ENCODE measurements around the gene ANKRD6. TPM values are rescaled to one million over a fixed set of nuclear protein-coding genes. Genes with fewer than 3 reads are reported as not detected.

Gene ANKRD6
- total RNA-seq, 1 experiment from 2014 or later = 20.5 TPM

DNA sequence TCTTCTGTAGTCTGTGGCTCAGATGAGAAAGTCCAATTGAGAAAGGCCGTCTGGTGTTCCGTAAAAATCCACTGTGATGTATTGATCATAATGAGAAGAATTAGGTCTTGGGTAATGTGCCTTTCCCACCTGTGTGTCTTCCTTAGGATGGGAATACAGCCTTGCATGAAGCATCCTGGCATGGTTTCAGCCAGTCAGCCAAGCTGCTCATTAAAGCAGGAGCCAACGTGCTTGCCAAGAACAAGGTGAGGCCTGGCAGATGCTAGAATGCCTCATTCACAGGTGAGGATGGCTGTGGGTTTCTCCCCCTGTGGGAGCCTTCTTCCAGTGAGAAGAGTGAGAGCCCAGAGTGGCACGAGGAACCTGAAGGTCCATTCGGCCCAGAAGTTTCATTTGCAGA, 172.9 kb downstream of the ANKRD6 start:
- Mint-ChIP-seq H3K36me3 (ENCODE audit: insufficient read depth, unreplicated experiment) (no peaks in the 10 kb centered on the region), H3K9me3 (ENCODE audit: unreplicated experiment) (no peaks in the 10 kb centered on the region), H3K4me3 (ENCODE audit: unreplicated experiment) (no peak overlapping the region), H3K4me1 (ENCODE audit: low read depth, unreplicated experiment) (no peaks in the 10 kb centered on the region), H3K27me3 (ENCODE audit: insufficient read depth, unreplicated experiment) (no peaks in the 10 kb centered on the region), H3K27ac (ENCODE audit: unreplicated experiment) (no peak overlapping the region)
- BruUV-seq (replicated peaks) = no TSS peak
- CTCF ChIA-PET = no interaction called here
- no peaks in the 10 kb centered on the region for H3K4me1 ChIP-seq
- no peak for DNase-seq
- H3K36me3 ChIP-seq (ENCODE audit: control insufficient read depth, insufficient read depth, low read length) = no peaks in the 10 kb centered on the region
- POLR2A ChIA-PET = no interaction called here
- TF ChIP-seq, protein P1, sequence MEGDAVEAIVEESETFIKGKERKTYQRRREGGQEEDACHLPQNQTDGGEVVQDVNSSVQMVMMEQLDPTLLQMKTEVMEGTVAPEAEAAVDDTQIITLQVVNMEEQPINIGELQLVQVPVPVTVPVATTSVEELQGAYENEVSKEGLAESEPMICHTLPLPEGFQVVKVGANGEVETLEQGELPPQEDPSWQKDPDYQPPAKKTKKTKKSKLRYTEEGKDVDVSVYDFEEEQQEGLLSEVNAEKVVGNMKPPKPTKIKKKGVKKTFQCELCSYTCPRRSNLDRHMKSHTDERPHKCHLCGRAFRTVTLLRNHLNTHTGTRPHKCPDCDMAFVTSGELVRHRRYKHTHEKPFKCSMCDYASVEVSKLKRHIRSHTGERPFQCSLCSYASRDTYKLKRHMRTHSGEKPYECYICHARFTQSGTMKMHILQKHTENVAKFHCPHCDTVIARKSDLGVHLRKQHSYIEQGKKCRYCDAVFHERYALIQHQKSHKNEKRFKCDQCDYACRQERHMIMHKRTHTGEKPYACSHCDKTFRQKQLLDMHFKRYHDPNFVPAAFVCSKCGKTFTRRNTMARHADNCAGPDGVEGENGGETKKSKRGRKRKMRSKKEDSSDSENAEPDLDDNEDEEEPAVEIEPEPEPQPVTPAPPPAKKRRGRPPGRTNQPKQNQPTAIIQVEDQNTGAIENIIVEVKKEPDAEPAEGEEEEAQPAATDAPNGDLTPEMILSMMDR (IDR thresholded peaks at IDR 0.05; ENCODE audit: insufficient read depth in 1 of 2, low read depth in 1 of 2, low read length in 1 of 2, severe bottlenecking in 1 of 2, unreplicated experiment in 1 of 2) = no peak
- intact Hi-C loops (cut with micrococcal nuclease; ENCODE audit: unreplicated experiment) = no loop called here
- H3K27me3 ChIP-seq (replicated peaks; ENCODE audit: control insufficient read depth, insufficient read depth, low read length) = no peaks in the 10 kb centered on the region
- no peaks in the 10 kb centered on the region for H3K9me3 ChIP-seq
- H3K4me3 ChIP-seq (ENCODE audit: low read depth, low read length) = no peak overlapping the region

DNA sequence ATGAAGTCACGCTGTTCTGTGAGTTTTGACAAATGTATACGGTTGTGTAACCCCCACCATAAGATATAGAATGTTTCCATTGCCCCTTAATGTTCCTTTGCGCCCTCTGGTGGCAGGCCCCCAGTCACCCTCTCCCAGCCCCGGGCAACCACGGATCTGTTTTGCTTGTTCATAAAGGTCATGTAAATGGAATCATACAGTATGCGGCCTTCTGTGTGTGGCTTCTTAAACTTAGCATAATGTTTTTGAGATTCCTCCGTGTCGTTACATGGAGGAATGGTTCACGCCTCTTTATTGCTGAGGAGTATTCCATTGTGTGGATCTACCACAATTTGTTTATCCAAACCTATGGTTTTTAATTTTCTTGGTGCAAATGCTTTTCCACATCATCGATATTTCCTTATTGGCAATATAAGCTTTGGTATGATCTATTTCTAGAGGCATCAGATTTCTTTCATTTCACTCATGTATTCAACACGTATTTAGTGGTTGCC, 177.2 kb downstream of the ANKRD6 start:
- no peaks in the 10 kb centered on the region for H3K9me3 Mint-ChIP-seq (ENCODE audit: unreplicated experiment)
- POLR2A ChIA-PET = no interaction called here
- intact Hi-C loops (cut with micrococcal nuclease; ENCODE audit: unreplicated experiment) = loop anchor here (1.0 kb wide), 3 partner anchors 177 to 242 kb away; partner anchors contain the start of gene ANKRD6
- TF ChIP-seq, protein P1 (IDR thresholded peaks at IDR 0.05; ENCODE audit: insufficient read depth in 1 of 2, low read depth in 1 of 2, low read length in 1 of 2, severe bottlenecking in 1 of 2, unreplicated experiment in 1 of 2) = peak; percentile 84 to 92
- no peaks in the 10 kb centered on the region for H3K27me3 ChIP-seq (replicated peaks; ENCODE audit: control insufficient read depth, insufficient read depth, low read length)
- no peaks in the 10 kb centered on the region for H3K36me3 ChIP-seq (ENCODE audit: control insufficient read depth, insufficient read depth, low read length)
- H3K4me3 ChIP-seq (ENCODE audit: low read depth, low read length) = no peak overlapping the region
- DNase-seq = peak; percentile 60 to 77
- BruUV-seq (replicated peaks) = no TSS peak
- H3K4me3 Mint-ChIP-seq (ENCODE audit: unreplicated experiment) = no peak overlapping the region
- no peaks in the 10 kb centered on the region for H3K4me1 Mint-ChIP-seq (ENCODE audit: low read depth, unreplicated experiment)
- H3K27ac Mint-ChIP-seq (ENCODE audit: unreplicated experiment) = no peak overlapping the region
- CTCF ChIA-PET = interaction anchor here (1.0 to 1.2 kb wide), 2 partner anchors 178 to 238 kb away, joined by 4 to 6 read pairs; no protein-coding TSS in a partner anchor
- H3K36me3 Mint-ChIP-seq (ENCODE audit: insufficient read depth, unreplicated experiment) = peaks cover 5% of the 10 kb centered on the region
- H3K27me3 Mint-ChIP-seq (ENCODE audit: insufficient read depth, unreplicated experiment) = no peaks in the 10 kb centered on the region
- no peaks in the 10 kb centered on the region for H3K9me3 ChIP-seq
- H3K4me1 ChIP-seq = no peaks in the 10 kb centered on the region

DNA sequence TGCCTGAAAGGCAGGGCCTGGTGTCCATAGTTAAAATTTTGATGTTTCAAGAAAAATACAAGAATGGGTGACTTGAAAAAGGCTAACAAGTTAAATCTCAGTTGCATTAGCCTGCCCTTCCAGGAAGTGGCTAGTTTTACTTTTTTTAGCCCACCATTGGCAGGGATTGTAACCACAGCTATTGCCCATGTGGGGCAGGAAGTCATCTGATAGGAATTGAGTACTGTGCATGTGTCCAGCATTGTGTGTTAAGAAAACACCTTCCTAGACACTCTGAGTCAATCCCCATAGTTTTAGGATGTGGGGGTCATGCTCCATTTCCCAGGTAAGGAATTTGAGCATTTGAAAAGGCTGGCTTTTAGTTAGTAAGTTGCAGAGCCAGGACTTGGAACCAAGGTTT, 178.7 kb downstream of the ANKRD6 start:
- H3K4me3 ChIP-seq (ENCODE audit: low read depth, low read length) = no peak overlapping the region
- H3K4me1 ChIP-seq = no peaks in the 10 kb centered on the region
- Mint-ChIP-seq H3K36me3 (ENCODE audit: insufficient read depth, unreplicated experiment) (peaks cover 5% of the 10 kb centered on the region), H3K4me1 (ENCODE audit: low read depth, unreplicated experiment) (no peaks in the 10 kb centered on the region), H3K27me3 (ENCODE audit: insufficient read depth, unreplicated experiment) (no peaks in the 10 kb centered on the region), H3K27ac (ENCODE audit: unreplicated experiment) (no peak overlapping the region), H3K9me3 (ENCODE audit: unreplicated experiment) (no peaks in the 10 kb centered on the region), H3K4me3 (ENCODE audit: unreplicated experiment) (no peak overlapping the region)
- H3K27me3 ChIP-seq (replicated peaks; ENCODE audit: control insufficient read depth, insufficient read depth, low read length) = no peaks in the 10 kb centered on the region
- CTCF ChIA-PET = interaction anchor here (0.8 kb wide), 1 partner anchor 179 kb away, joined by 3 read pairs; the partner anchor contains the start of gene ANKRD6
- H3K9me3 ChIP-seq = no peaks in the 10 kb centered on the region
- intact Hi-C loops (cut with micrococcal nuclease; ENCODE audit: unreplicated experiment) = no loop called here
- DNase-seq = no peak
- no peaks in the 10 kb centered on the region for H3K36me3 ChIP-seq (ENCODE audit: control insufficient read depth, insufficient read depth, low read length)
- TF ChIP-seq, protein P1 (IDR thresholded peaks at IDR 0.05; ENCODE audit: insufficient read depth in 1 of 2, low read depth in 1 of 2, low read length in 1 of 2, severe bottlenecking in 1 of 2, unreplicated experiment in 1 of 2) = no peak
- POLR2A ChIA-PET = no interaction called here
- BruUV-seq (replicated peaks) = no TSS peak

All from Caco-2 (cell line).